IPS-18c (cell line): Measurements from ENCODE around the gene NLRP1.

Source experiments
- H3K4me3 ChIP-seq: 2 replicates; pipeline ENCODE4 v1.7.0; 2013; ENCODE audit warnings: low read depth, mild to moderate bottlenecking, low read length, moderate library complexity; ENCODE audit not compliant: insufficient read depth
- H3K9me3 ChIP-seq: one replicate; pipeline ENCODE4 v1.6.1; 2013; ENCODE audit warnings: mild to moderate bottlenecking, low read length, moderate library complexity; ENCODE audit not compliant: control insufficient read depth, insufficient read depth

NLRP1 gene

DNA sequence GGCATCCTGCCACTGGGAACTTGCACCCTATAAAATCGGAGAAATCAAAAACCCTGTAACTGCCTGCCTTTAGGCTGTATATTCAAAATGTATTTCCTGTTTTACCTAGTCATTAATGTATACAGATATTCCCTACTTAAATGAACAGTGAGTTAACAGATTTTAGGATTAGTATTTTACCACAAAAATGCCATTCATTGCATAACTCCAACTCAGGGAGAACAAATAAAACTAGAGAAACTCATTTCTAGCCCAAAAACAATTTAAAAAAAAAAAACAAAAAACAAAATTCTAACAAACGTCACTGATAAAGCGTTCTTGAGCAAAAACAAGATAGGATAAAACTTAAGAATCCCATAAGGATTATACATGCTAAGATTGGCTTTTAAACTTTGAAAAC lies 111.8 kb downstream of the NLRP1 start:
- H3K4me3 ChIP-seq, result no peak overlapping the region

DNA sequence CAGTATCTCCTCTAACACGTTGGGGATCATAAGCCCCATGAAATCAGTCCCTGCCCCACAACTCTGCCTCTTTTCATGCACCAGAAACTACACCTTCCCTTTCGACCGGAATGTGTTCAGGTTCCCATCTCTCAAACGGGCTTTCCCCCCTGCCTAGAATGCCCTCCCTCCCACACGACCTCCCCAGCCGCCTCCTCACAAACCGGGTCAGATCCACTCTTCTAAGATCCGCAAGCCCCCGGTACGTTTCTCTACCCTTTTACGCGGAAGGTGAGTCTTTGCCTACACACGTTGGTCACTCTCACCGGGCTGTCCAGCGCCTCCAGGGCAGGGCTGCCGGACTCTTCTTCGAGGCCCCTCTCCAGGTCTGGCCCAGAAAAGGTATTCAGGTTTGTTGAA lies 116.2 kb downstream of the NLRP1 start:
- no peaks in the 10 kb centered on the region for H3K9me3 ChIP-seq
- peak overlapping the region; percentile 80 for H3K4me3 ChIP-seq

More for the DNA sequence above, 111.8 kb downstream of the NLRP1 start:
- H3K9me3 ChIP-seq, result no peaks in the 10 kb centered on the region

DNA sequence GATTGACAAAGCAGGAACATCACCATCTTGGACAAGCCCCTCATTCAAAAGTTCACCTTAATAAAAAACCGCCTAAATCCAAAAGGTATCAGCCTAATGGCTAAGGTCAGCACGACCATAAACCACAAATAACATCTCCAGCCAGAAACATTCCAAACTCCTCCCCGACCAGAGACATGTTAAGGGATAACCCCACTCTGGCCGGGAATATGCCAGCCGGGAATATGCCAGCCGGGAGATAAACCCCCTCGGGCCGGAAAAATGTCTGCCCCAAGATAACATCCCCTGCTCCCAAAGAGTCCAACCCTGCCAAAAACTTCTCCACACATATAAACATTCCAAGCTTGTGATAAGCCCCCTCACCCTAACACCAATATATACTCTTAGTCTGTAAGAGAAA lies 116.9 kb downstream of the NLRP1 start:
- peak overlapping the region; percentile 80 for H3K4me3 ChIP-seq
- H3K9me3 ChIP-seq, result no peaks in the 10 kb centered on the region

DNA sequence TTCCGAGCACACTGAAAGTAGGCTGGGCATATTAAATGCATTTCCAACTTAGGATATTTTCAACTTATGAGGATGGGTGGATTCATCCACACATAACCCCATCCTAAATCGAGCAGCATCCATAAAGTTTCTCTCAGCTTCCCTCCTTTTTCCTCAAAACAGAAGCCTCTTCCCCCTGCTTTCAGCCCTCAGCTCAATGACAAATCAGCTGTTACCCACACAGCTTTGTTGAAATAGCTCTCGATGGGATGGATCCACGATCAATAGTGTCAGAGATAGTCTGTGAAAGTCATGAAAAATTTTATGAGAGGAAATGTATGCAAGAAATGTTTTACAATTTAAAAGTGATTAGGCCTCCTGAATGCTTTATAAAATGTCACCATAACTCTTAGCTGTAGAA lies 118.0 kb downstream of the NLRP1 start:
- H3K4me3 ChIP-seq, result no peak overlapping the region
- H3K9me3 ChIP-seq, result no peaks in the 10 kb centered on the region

DNA sequence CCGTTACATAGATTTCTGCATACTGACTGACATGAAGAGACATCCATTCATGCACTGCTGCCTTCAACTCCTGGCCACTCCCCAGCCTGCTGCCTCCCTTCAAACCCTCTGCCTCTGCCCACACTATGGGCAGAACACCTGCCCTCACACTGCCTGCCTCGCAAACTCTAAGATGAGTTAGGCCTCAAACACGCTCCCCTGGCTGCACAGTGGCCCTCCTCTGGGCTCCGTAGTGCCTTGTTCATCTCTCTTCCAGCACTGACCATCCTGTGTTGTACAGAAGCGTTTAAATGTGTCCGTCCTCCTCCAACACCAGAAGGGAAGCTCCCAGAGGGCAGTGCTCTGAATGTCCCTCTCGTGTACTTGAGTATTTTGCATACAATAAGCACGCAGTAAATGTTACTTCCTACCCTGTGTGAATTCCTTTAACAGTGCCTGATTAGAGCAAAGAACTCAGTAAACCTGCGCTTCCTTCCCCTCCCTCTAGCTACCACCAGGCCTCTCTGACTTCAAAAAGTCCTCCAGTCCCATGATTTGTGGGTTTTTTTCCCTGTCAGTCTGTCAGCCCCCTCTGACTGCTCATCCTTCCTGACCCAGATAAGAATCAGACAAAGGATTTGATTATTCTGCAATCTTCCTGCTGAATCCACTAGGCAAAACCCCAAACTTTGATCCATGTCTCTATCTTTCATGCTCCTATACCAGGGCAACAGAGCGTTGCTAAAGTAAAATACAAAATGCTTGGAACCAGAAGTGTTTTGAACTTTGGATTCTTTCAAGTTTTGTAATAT lies 119.4 kb downstream of the NLRP1 start:
- Histone ChIP-seq H3K4me3 (no peak overlapping the region), H3K9me3 (no peaks in the 10 kb centered on the region)
